GM12878 (cell line): Measurements from ENCODE around the gene FBRSL1. TPM values are rescaled to one million over a fixed set of nuclear protein-coding genes. Genes with fewer than 3 reads are reported as not detected.

Source experiments
- ATAC-seq: fragments of 200-7000 bp; cut with Tn5 transposase; 3 replicates; pipeline ENCODE4 v1.9.1; 2020; ENCODE audit warnings: mild to moderate bottlenecking, moderate library complexity
- BruUV-seq: library from RNA; stranded (reverse); fragments of 400-500 nt; replicated peaks from 2 replicates; lab custom pipeline; 2021; lab: Mats Ljungman, UMichigan
- CTCF ChIA-PET: fragments of 300-600 bp; sonication (Branson Sonifier 250); formaldehyde crosslinking; extraction: SDS; loops from one replicate; lab custom pipeline; 2021; ENCODE audit warnings: inconsistent platforms; lab: Yijun Ruan, JAX
- POLR2A ChIA-PET: fragments of 350-600 bp; formaldehyde crosslinking; extraction: SDS; loops from one replicate; lab custom pipeline; 2021; ENCODE audit warnings: inconsistent platforms; lab: Charles Lee
- RAD21 ChIA-PET: fragments of 300-600 bp; sonication (Branson Sonifier 250); formaldehyde crosslinking; loops from one replicate; lab custom pipeline; 2023; ENCODE audit warnings: antibody characterized with exemption; ENCODE audit not compliant: unreplicated experiment; lab: Charles Lee
- SMC1A ChIA-PET: fragments of 300-600 bp; sonication (Branson Sonifier 250); formaldehyde crosslinking; loops from one replicate; lab custom pipeline; 2023; ENCODE audit not compliant: unreplicated experiment, uncharacterized antibody; lab: Charles Lee
- DNase-seq: peaks from one replicate; pipeline ENCODE4 v3.0.0-alpha.2; 2011; ENCODE audit warnings: low read depth, low spot score
- FAIRE-seq: peaks from 3 replicates; lab custom pipeline; 2011; peaks lifted over from hg19 to GRCh38; lab: Jason Lieb, UNC
- H2AFZ ChIP-seq: 2 replicates; pipeline ENCODE4 v1.6.0; 2011; ENCODE audit warnings: low read depth, low read length, control low read depth; ENCODE audit not compliant: control insufficient read depth
- H3K27ac ChIP-seq: 2 replicates; pipeline ENCODE4 v1.5.1; 2011; ENCODE audit warnings: control low read depth; ENCODE audit not compliant: control insufficient read depth, insufficient read depth
- H3K27me3 ChIP-seq, 2 experiments: replicated peaks in 1 of 2; 2 replicates each; pipeline versions ENCODE4 v1.6.0 to v1.6.1; 2011; ENCODE audit warnings: low read length in 1 of 2; ENCODE audit not compliant: control insufficient read depth in 2 of 2, insufficient read depth in 2 of 2
- H3K36me3 ChIP-seq, 2 experiments: 2 replicates each; pipeline ENCODE4 v1.5.1; 2011; ENCODE audit warnings: low read length in 1 of 2; ENCODE audit not compliant: control insufficient read depth in 2 of 2, insufficient read depth in 2 of 2
- H3K4me1 ChIP-seq: 2 replicates; pipeline ENCODE4 v1.6.1; 2011; ENCODE audit warnings: mild to moderate bottlenecking, low read length, moderate library complexity, mixed read lengths; ENCODE audit not compliant: control insufficient read depth, insufficient read depth
- H3K4me2 ChIP-seq: 2 replicates; pipeline ENCODE4 v1.6.0; 2011; ENCODE audit warnings: control low read depth; ENCODE audit not compliant: control insufficient read depth, insufficient read depth
- H3K4me3 ChIP-seq: fragments of 200-600 bp; sonication (generic); 2 replicates; pipeline ENCODE4 v1.5.1; 2016
- H3K79me2 ChIP-seq: 2 replicates; pipeline ENCODE4 v1.6.0; 2011; ENCODE audit warnings: low read length; ENCODE audit not compliant: control insufficient read depth, insufficient read depth
- H3K9ac ChIP-seq: 2 replicates; pipeline ENCODE4 v1.8.0; 2011; ENCODE audit warnings: low read length, control low read depth, mixed read lengths; ENCODE audit not compliant: control insufficient read depth, insufficient read depth
- H3K9me3 ChIP-seq: replicated peaks from 3 replicates; pipeline ENCODE4 v1.5.1; 2011; ENCODE audit warnings: mild to moderate bottlenecking, low read length; ENCODE audit not compliant: control insufficient read depth, insufficient read depth
- H4K20me1 ChIP-seq: 2 replicates; pipeline ENCODE4 v1.6.0; 2011; ENCODE audit not compliant: control insufficient read depth, insufficient read depth
- BHLHE40 ChIP-seq, 2 experiments: fragments of 450-650 bp in 1 of 2; IDR thresholded peaks; 2 replicates each; pipeline ENCODE4 v1.6.1; 2011 to 2017; ENCODE audit warnings: low read depth in 2 of 2, borderline replicate concordance in 1 of 2, improper control_type of control experiment in 1 of 2, low read length in 1 of 2, mild to moderate bottlenecking in 1 of 2
- GATAD2B ChIP-seq: fragments of 450-650 bp; conservative IDR thresholded peaks from 2 replicates; pipeline ENCODE4 v1.6.1; 2017; ENCODE audit warnings: low read depth, mild to moderate bottlenecking, moderate library complexity
- KDM1A ChIP-seq: fragments of 200-600 bp; sonication (generic); IDR thresholded peaks from 2 replicates; pipeline ENCODE4 v1.6.1; 2016; ENCODE audit warnings: borderline replicate concordance
- PML ChIP-seq: IDR thresholded peaks from 2 replicates; pipeline ENCODE4 v1.6.1; 2012; ENCODE audit warnings: low read length, inconsistent platforms
- SP1 ChIP-seq: IDR thresholded peaks from one replicate; pipeline ENCODE4 v1.6.1; 2011; ENCODE audit warnings: low read depth, low read length
- TCF7 ChIP-seq: IDR thresholded peaks from 2 replicates; pipeline ENCODE4 v1.6.1; 2014; ENCODE audit warnings: antibody characterized with exemption, borderline replicate concordance
- YBX1 ChIP-seq: fragments of 450-650 bp; IDR thresholded peaks from 2 replicates; pipeline ENCODE4 v1.6.1; 2016; ENCODE audit warnings: antibody characterized with exemption
- WGBS: methylation state at CpG from one replicate; pipeline ENCODE4 v1.1.6; 2016; ENCODE audit warnings: low lambda C conversion rate; ENCODE audit not compliant: insufficient replicate concordance, insufficient coverage; ENCODE audit errors: missing lambda C conversion rate; 5-methylcytosine and 5-hydroxymethylcytosine counted together
- in situ Hi-C: fragments of 300-500 bp; cut with MboI; formaldehyde crosslinking; loops from 9 replicates; pipeline ENCODE4 v1.14.3; 2018; ENCODE audit warnings: mixed read lengths
- intact Hi-C: fragments of 100-400 bp; cut with micrococcal nuclease; formaldehyde crosslinking; loops from one replicate; pipeline ENCODE4 v1.14.2; 2022; ENCODE audit not compliant: unreplicated experiment
- polyA plus RNA-seq, 11 experiments: library from polyadenylated mRNA; depleted of rRNA in 4 of 11; unstranded in 6 of 11; stranded (reverse) in 5 of 11; fragments of >200 nt; fragmentation: Nextera tagmentation in 4 of 11; fragmentation: Illumina TruSeq in 1 of 11; extraction: Ambion mirVana in 4 of 11; extraction: Trizol in 1 of 11; gene quantifications; 1 replicate in 1 of 11; 2 replicates in 10 of 11; pipeline versions ENCODE4 v1.2.1 to v1.2.3, GENCODE V29; 2011 to 2016; ENCODE audit warnings: inconsistent platforms in 2 of 11, missing spikeins in 2 of 11, low read depth in 1 of 11
- total RNA-seq, 4 experiments: library from RNA; depleted of rRNA in 3 of 4; stranded (reverse); fragments of >200 nt in 3 of 4; fragmentation: Illumina TruSeq in 1 of 4; extraction: Trizol in 1 of 4; gene quantifications; 2 replicates each; pipeline versions ENCODE4 v1.2.1 to v1.2.3, GENCODE V29; 2013 to 2021
- TF ChIP-seq, protein P1 (sequence below): IDR thresholded peaks from 2 replicates; pipeline ENCODE4 v1.6.1; 2011; ENCODE audit warnings: borderline replicate concordance, low read depth, mild to moderate bottlenecking, moderate library complexity, low read length; ENCODE audit not compliant: insufficient read depth, poor library complexity, severe bottlenecking
- TF ChIP-seq, protein P2 (sequence below): fragments of 450-650 bp; IDR thresholded peaks from 2 replicates; pipeline ENCODE4 v1.6.1; 2016; ENCODE audit warnings: mild to moderate bottlenecking

FBRSL1 gene
- total and polyA plus RNA-seq, 10 of the 15 experiments (the other 5 are each of a cell fraction or from before 2014, with no cell fraction given) = 0.19 to 55.1 (median 4.1) TPM

DNA sequence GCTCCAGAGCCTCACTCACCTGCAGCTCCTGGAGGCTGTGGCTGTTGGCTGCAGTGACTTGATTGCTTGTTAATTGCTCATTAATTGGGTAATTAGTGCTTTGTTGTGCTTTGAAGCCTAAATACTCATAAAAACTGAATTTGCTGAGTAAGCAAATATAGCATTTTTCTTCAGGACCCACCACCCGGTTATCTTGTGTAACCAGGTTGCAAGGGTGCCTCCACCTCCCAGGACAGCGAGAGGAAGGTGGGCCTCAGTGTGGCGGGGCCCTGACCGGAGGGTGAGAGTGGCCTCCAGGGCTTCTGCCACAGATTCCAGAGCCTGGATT, 48.7 kb downstream of the FBRSL1 start:
- FAIRE-seq = no peak
- Histone ChIP-seq H3K36me3 (no peaks in the 10 kb centered on the region), H4K20me1 (no peaks in the 10 kb centered on the region), H3K27ac (no peak overlapping the region), H2AFZ (no peak overlapping the region), H3K4me2 (no peak overlapping the region), H3K4me1 (no peaks in the 10 kb centered on the region), H3K9ac (no peak overlapping the region), H3K27me3 (no peaks in the 10 kb centered on the region), H3K4me3 (no peak overlapping the region), H3K9me3 (no peaks in the 10 kb centered on the region; the same call in 2 of the 3 replicates), H3K79me2 (no peaks in the 10 kb centered on the region)
- ChIA-PET CTCF (no interaction called here), SMC1A (no interaction called here), POLR2A (interaction anchor here (1.1 kb wide), 1 partner anchor 23 kb away, joined by 5 read pairs; no protein-coding TSS in a partner anchor), RAD21 (interaction anchor here (0.9 kb wide), 1 partner anchor 119 kb away, joined by 4 read pairs; no protein-coding TSS in a partner anchor)
- no TSS peak for BruUV-seq
- in situ Hi-C loops = no loop called here
- 96% methylated on average over 4 of the region's 4 CpGs for WGBS
- intact Hi-C loops = no loop called here
- no peak for ATAC-seq
- no peak for DNase-seq
- TF ChIP-seq, protein P1, sequence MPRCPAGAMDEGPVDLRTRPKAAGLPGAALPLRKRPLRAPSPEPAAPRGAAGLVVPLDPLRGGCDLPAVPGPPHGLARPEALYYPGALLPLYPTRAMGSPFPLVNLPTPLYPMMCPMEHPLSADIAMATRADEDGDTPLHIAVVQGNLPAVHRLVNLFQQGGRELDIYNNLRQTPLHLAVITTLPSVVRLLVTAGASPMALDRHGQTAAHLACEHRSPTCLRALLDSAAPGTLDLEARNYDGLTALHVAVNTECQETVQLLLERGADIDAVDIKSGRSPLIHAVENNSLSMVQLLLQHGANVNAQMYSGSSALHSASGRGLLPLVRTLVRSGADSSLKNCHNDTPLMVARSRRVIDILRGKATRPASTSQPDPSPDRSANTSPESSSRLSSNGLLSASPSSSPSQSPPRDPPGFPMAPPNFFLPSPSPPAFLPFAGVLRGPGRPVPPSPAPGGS = no peak
- TF ChIP-seq PML (no peak), BHLHE40 (IDR thresholded peaks at IDR 0.05; ENCODE audit: borderline replicate concordance in 1 of 2, low read depth in 2 of 2, low read length in 1 of 2) (no peak), SP1 (no peak), KDM1A (no peak), GATAD2B (no peak), TCF7 (no peak), YBX1 (no peak)
- TF ChIP-seq, protein P2, sequence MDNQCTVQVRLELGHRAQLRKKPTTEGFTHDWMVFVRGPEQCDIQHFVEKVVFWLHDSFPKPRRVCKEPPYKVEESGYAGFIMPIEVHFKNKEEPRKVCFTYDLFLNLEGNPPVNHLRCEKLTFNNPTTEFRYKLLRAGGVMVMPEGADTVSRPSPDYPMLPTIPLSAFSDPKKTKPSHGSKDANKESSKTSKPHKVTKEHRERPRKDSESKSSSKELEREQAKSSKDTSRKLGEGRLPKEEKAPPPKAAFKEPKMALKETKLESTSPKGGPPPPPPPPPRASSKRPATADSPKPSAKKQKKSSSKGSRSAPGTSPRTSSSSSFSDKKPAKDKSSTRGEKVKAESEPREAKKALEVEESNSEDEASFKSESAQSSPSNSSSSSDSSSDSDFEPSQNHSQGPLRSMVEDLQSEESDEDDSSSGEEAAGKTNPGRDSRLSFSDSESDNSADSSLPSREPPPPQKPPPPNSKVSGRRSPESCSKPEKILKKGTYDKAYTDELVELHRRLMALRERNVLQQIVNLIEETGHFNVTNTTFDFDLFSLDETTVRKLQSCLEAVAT = no peak
